K562 (cell line): Measurements from ENCODE around the gene ADAMTSL3. TPM values are rescaled to one million over a fixed set of nuclear protein-coding genes. Genes with fewer than 3 reads are reported as not detected.

Experiments
- ATAC-seq: fragments of 200-7000 bp; cut with Tn5 transposase; 3 replicates; pipeline ENCODE4 v1.9.1; 2020; ENCODE audit warnings: moderate library complexity
- BruUV-seq: library from RNA; stranded (reverse); fragments of 400-500 nt; replicated peaks from 2 replicates; lab custom pipeline; 2021; lab: Mats Ljungman, UMichigan
- CTCF ChIA-PET: fragments of 300-600 bp; formaldehyde crosslinking; extraction: SDS; loops from one replicate; lab custom pipeline; 2021; ENCODE audit warnings: low intra/inter-chr PET ratio; lab: Yijun Ruan, JAX
- POLR2A ChIA-PET: fragments of 300-600, 350-650 bp; sonication (Branson Sonifier 250); formaldehyde crosslinking; extraction: SDS; loops from one replicate; lab custom pipeline; 2021; ENCODE audit warnings: antibody characterized with exemption, inconsistent platforms; lab: Yijun Ruan, JAX
- DNase-seq, 4 experiments: peaks; one replicate each; pipeline versions ENCODE4 v3.0.0 to v3.0.0-alpha.2; 2011 to 2018; ENCODE audit warnings: low spot score in 3 of 4, mixed read lengths in 3 of 4; ENCODE audit errors: extremely low read depth in 1 of 4
- FAIRE-seq: peaks from 2 replicates; lab custom pipeline; 2011; peaks lifted over from hg19 to GRCh38; lab: Jason Lieb, UNC
- H2AFZ ChIP-seq: 2 replicates; pipeline ENCODE4 v1.6.0; 2011; ENCODE audit warnings: low read depth, low read length, control low read depth, inconsistent platforms
- H3K27ac ChIP-seq: fragments of 200-600 bp; 3 replicates; pipeline ENCODE4 v1.8.0; 2011; ENCODE audit warnings: low read depth, mild to moderate bottlenecking, control low read depth, inconsistent platforms, low read length, moderate library complexity, mixed read lengths; ENCODE audit errors: extremely low read depth
- H3K27me3 ChIP-seq, 2 experiments: fragments of 300-600 bp in 1 of 2; 2 replicates in 1 of 2; 3 replicates in 1 of 2; pipeline versions ENCODE4 v1.6.0 to v1.8.0; 2011; ENCODE audit warnings: inconsistent platforms in 2 of 2, low read length in 2 of 2, mild to moderate bottlenecking in 1 of 2, mixed read lengths in 1 of 2, moderate library complexity in 1 of 2; ENCODE audit not compliant: control insufficient read depth in 2 of 2, insufficient read depth in 2 of 2
- H3K36me3 ChIP-seq: fragments of 300-600 bp; 3 replicates; pipeline ENCODE4 v1.8.0; 2011; ENCODE audit warnings: mild to moderate bottlenecking, low read length, inconsistent platforms; ENCODE audit not compliant: control insufficient read depth, insufficient read depth
- H3K4me1 ChIP-seq, 2 experiments: fragments of 200-600 bp in 1 of 2; replicated peaks in 1 of 2; 2 replicates in 1 of 2; 3 replicates in 1 of 2; pipeline versions ENCODE4 v1.5.1 to v1.8.0; 2011; ENCODE audit warnings: inconsistent platforms in 2 of 2, low read length in 2 of 2, mild to moderate bottlenecking in 1 of 2, mixed read lengths in 1 of 2, moderate library complexity in 1 of 2; ENCODE audit not compliant: control insufficient read depth in 2 of 2, insufficient read depth in 2 of 2
- H3K4me2 ChIP-seq: 2 replicates; pipeline ENCODE4 v1.6.1; 2011; ENCODE audit warnings: low read length, control low read depth, inconsistent platforms, mixed read lengths; ENCODE audit not compliant: insufficient read depth
- H3K4me3 ChIP-seq: fragments of 200-600 bp; sonication (generic), shearing (Covaris generic); 2 replicates; pipeline ENCODE4 v1.5.1; 2016; ENCODE audit warnings: control low read depth, inconsistent platforms
- H3K79me2 ChIP-seq: fragments of 200-600 bp; 3 replicates; pipeline ENCODE4 v1.8.0; 2011; ENCODE audit warnings: low read length, inconsistent platforms; ENCODE audit not compliant: control insufficient read depth, insufficient read depth
- H3K9ac ChIP-seq, 2 experiments: 2 replicates each; pipeline versions ENCODE4 v1.6.0 to v1.6.1; 2011; ENCODE audit warnings: low read depth in 2 of 2, low read length in 2 of 2, control low read depth in 1 of 2, inconsistent platforms in 1 of 2, mild to moderate bottlenecking in 1 of 2, mixed read lengths in 1 of 2; ENCODE audit not compliant: insufficient read depth in 1 of 2
- H3K9me1 ChIP-seq: one replicate; pipeline ENCODE4 v1.6.0; 2011; ENCODE audit warnings: inconsistent platforms, mild to moderate bottlenecking, low read length, moderate library complexity; ENCODE audit not compliant: control insufficient read depth, insufficient read depth
- H3K9me3 ChIP-seq: replicated peaks from 2 replicates; pipeline ENCODE4 v1.5.1; 2011; ENCODE audit warnings: low read depth, low read length, inconsistent platforms; ENCODE audit not compliant: control insufficient read depth, insufficient read depth
- H4K20me1 ChIP-seq: replicated peaks from 2 replicates; pipeline ENCODE4 v1.6.1; 2011; ENCODE audit warnings: low read length, inconsistent platforms, mixed read lengths; ENCODE audit not compliant: control insufficient read depth, insufficient read depth
- JUNB ChIP-seq: fragments of 450-650 bp; formaldehyde crosslinking; conservative IDR thresholded peaks from 2 replicates; pipeline ENCODE4 v1.4.0; 2020; ENCODE audit warnings: mild to moderate bottlenecking
- NCOR1 ChIP-seq: fragments of 450-650 bp; IDR thresholded peaks from 2 replicates; pipeline ENCODE4 v1.6.1; 2016; ENCODE audit warnings: mild to moderate bottlenecking, moderate library complexity
- NFE2L1 ChIP-seq: fragments of 450-650 bp; IDR thresholded peaks from 2 replicates; pipeline ENCODE4 v1.6.1; 2016; ENCODE audit warnings: missing genetic modification characterization, low read depth, mild to moderate bottlenecking, missing compliant biosample characterization, moderate library complexity, borderline replicate concordance
- NR2F6 ChIP-seq: fragments of 450-650 bp; formaldehyde crosslinking; IDR thresholded peaks from 2 replicates; pipeline ENCODE4 v1.4.0; 2020; ENCODE audit warnings: mild to moderate bottlenecking
- ZNF133 ChIP-seq: fragments of 250-450 bp; sonication (Bioruptor Pico); IDR thresholded peaks from 2 replicates; pipeline ENCODE4 v1.4.0; 2020; ENCODE audit warnings: mild to moderate bottlenecking
- ZNF77 ChIP-seq: fragments of 250-450 bp; sonication (Bioruptor Pico); IDR thresholded peaks from 2 replicates; pipeline ENCODE4 v1.5.0; 2020
- WGBS: fragments of 100-300 bp; shearing (Covaris generic); methylation state at CpG from one replicate; pipeline ENCODE4 v1.1.6; 2016; ENCODE audit warnings: low coverage, mixed read lengths; ENCODE audit not compliant: insufficient coverage; ENCODE audit errors: missing lambda C conversion rate; 5-methylcytosine and 5-hydroxymethylcytosine counted together
- in situ Hi-C: fragments of 300-500 bp; cut with MboI; formaldehyde crosslinking; loops from 4 replicates; pipeline ENCODE4 v1.15.0; 2018; ENCODE audit warnings: inconsistent platforms, mixed read lengths
- intact Hi-C: fragments of 100-400 bp; cut with micrococcal nuclease; formaldehyde crosslinking; loops from 2 replicates; pipeline ENCODE4 v1.14.2; 2022
- polyA plus RNA-seq, 8 experiments: library from polyadenylated mRNA; depleted of rRNA in 4 of 8; stranded (reverse) in 5 of 8; unstranded in 3 of 8; fragments of >200 nt; fragmentation: Nextera tagmentation in 2 of 8; fragmentation: Illumina TruSeq in 1 of 8; extraction: Ambion mirVana in 2 of 8; extraction: Trizol in 1 of 8; gene quantifications; 2 replicates each; pipeline versions ENCODE4 v1.2.1 to v1.2.3, GENCODE V29; 2011 to 2014; ENCODE audit warnings: inconsistent platforms in 1 of 8, missing spikeins in 1 of 8
- total RNA-seq, 7 experiments: library from RNA; depleted of rRNA in 6 of 7; stranded (reverse); fragments of >200 nt in 6 of 7; fragmentation: Illumina TruSeq in 2 of 7; extraction: Trizol in 2 of 7; gene quantifications; 2 replicates each; pipeline versions ENCODE4 v1.2.1 to v1.2.3, GENCODE V29; 2011 to 2021; ENCODE audit warnings: low replicate concordance in 1 of 7
- TF ChIP-seq, protein P1 (sequence below): fragments of 450-650 bp; formaldehyde crosslinking; IDR thresholded peaks from 2 replicates; pipeline ENCODE4 v1.4.0; 2022; ENCODE audit warnings: missing genetic modification characterization

Gene ADAMTSL3
- total and polyA plus RNA-seq, 9 of the 15 experiments (the other 6 are each of a cell fraction or from before 2014, with no cell fraction given) = 0.01 to 0.18 (median 0.07) TPM; not detected in 3

DNA sequence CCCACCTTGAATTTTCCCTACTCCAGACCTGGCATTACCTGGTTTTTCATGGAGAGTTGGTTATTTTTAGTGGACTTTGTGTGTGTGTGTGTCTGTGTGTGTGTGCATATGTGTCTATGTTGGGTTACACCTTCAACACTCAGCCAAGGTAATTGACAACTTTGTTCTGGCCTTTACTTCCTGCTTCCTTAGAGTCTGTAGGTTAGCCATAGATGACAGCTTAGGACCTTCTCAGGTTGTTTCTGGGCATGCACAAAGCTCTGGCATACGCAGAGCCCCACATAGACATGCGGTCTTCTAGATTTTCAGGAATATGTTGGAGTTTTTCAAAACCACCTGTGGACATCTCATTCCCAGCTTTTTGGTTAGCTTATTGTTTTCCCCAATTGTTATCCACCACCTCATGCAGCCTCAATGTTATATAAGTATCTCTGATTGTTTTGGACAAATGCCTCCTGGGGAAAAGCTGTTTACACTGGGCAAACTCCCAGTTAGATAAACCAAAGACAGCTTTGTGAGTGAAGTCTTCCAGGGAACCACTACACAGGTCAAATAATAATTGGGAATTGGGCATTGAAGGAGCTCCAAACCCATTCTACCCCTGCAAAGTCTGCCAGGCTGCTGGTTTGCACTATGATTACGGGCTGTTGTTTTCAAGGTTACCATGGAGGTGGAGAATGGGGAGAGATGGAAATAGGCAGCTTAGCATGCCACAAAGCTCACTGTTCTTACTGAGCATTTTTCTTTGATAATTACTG is 201.2 kb downstream of the ADAMTSL3 start (continued):
- TF ChIP-seq NFE2L1 (tag) = no peak
- no peak for TF ChIP-seq ZNF77 (CRISPR knock-in tag)
- TF ChIP-seq, protein P1, sequence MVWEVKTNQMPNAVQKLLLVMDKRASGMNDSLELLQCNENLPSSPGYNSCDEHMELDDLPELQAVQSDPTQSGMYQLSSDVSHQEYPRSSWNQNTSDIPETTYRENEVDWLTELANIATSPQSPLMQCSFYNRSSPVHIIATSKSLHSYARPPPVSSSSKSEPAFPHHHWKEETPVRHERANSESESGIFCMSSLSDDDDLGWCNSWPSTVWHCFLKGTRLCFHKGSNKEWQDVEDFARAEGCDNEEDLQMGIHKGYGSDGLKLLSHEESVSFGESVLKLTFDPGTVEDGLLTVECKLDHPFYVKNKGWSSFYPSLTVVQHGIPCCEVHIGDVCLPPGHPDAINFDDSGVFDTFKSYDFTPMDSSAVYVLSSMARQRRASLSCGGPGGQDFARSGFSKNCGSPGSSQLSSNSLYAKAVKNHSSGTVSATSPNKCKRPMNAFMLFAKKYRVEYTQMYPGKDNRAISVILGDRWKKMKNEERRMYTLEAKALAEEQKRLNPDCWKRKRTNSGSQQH (CRISPR knock-in tag) = no peak
- no peak for TF ChIP-seq NR2F6 (CRISPR knock-in tag)
- no peak for TF ChIP-seq NCOR1

DNA sequence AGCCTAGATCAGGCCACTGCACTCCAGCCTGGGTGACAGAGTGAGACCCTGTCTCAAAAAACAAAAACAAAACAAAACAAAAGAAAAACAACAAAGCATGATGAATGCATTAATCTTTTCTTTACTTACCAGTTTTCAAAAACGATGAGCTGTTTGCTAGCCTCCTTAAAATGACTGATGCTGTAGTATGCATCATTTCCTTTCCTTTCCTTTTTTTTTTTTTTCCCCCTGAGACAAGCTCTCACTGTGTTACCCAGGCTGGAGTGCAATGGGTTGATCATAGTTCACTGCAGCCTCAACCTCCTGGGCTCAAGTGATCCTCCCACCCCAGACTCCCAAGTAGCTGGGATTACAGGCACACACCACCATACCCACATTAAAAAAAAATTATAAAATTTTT is 202.0 kb downstream of the ADAMTSL3 start:
- POLR2A ChIA-PET = no interaction called here
- ATAC-seq (no peak), DNase-seq (no peak), FAIRE-seq (no peak)
- Histone ChIP-seq H3K4me1 (no peaks in the 10 kb centered on the region), H3K9ac (no peak overlapping the region), H2AFZ (no peak overlapping the region), H4K20me1 (no peaks in the 10 kb centered on the region), H3K9me1 (no peaks in the 10 kb centered on the region), H3K9me3 (no peaks in the 10 kb centered on the region), H3K79me2 (no peaks in the 10 kb centered on the region), H3K4me3 (no peak overlapping the region), H3K27me3 (no peaks in the 10 kb centered on the region), H3K4me2 (no peak overlapping the region), H3K27ac (no peak overlapping the region), H3K36me3 (no peaks in the 10 kb centered on the region)
- BruUV-seq = no TSS peak
- in situ Hi-C loops (no loop called here), intact Hi-C loops (no loop called here)
- no peak for TF ChIP-seq JUNB (CRISPR knock-in tag)
- no peak for TF ChIP-seq ZNF133
- WGBS = 8% methylated on average over 1 of the region's 1 CpG
- CTCF ChIA-PET = no interaction called here
